HG02852 (cell line): ENCODE measurements around the gene SSTR3.

Source experiments
- ATAC-seq: cut with Tn5 transposase; IDR thresholded peaks from one replicate; pipeline ENCODE4 v1.9.1; 2021; ENCODE audit warnings: mild to moderate bottlenecking, moderate library complexity; ENCODE audit not compliant: unreplicated experiment

The SSTR3 gene

DNA sequence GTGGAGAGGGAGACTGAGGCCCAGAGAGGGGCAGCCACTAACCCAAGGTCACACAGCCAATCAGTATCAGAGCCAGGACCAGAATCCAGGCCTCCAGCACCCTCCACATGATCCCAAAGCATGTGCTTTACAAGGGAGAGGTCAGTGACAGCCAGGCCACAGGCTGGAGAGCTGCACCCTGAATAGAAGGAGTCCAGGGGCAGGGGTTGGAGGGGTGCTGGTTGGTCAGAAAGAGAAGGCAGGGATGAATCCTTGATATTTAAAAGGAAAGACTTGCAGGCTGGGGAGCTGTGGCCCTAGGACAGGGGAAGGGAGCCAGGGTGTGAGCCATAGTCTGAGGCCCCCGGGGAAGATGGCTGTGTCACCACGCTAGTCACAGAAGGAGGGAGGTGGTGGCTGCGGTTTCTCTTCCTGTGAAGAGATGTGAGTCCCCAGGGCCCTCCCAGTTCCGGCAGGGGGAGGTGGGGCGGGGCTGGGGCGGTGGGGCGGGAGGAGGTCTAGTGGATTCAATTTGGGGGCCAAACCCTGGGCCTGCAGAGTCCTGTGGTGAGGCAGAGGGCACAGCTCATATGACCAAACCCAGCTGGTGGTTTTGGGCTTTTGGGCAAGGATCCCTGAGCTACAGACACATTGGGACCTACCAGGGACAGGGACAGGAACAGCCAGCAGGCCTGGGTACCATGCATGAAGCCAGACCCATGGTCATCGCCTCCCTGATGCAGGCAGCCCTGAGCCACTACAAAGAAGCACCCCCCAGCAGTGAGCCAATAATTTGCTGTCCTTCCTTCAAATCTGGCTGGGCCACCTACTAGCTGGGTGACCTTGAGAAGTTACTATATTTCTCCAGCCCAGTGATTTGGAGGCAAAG is 17.8 kb upstream of the SSTR3 start:
- ATAC-seq: peak; percentile 60

DNA sequence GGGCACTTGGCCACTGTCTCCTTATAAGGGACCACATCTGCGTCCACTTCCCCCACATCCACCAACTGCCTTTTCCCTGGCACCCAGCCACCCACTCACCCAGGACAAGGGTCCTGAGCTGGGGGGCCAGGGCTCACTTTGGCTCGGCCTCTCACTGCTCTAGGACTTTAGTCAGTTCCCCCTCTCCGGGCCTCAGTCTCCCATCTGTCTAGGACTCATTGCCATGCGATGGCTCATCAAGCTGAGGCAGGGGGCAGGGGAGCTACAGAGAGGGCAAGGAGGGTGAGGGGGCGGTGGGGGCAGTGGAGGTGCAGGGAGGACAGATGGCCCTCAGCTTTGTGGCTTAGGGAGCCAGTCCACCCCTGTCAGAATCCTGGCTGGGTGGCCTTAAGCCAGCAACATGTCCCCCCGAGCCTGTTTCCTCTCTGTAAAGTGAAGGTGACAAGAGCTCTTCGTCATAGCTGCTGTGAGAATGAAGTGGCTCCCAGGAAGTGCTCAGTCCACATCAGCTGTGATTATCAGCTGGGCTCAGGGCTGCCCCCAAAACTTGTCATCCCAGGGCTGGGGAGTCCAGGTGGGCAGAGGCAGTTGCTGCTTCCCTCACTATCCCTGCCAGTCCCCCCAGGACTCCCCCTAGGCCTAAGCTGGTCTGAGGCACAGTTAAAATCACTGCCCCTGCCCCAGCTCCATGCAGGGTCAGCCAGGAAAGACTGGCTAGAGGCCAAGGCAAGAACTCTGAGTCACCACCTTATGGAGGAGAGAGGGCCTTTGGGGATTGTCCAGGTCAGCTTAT is 16.9 kb upstream of the SSTR3 start:
- ATAC-seq: no peak

DNA sequence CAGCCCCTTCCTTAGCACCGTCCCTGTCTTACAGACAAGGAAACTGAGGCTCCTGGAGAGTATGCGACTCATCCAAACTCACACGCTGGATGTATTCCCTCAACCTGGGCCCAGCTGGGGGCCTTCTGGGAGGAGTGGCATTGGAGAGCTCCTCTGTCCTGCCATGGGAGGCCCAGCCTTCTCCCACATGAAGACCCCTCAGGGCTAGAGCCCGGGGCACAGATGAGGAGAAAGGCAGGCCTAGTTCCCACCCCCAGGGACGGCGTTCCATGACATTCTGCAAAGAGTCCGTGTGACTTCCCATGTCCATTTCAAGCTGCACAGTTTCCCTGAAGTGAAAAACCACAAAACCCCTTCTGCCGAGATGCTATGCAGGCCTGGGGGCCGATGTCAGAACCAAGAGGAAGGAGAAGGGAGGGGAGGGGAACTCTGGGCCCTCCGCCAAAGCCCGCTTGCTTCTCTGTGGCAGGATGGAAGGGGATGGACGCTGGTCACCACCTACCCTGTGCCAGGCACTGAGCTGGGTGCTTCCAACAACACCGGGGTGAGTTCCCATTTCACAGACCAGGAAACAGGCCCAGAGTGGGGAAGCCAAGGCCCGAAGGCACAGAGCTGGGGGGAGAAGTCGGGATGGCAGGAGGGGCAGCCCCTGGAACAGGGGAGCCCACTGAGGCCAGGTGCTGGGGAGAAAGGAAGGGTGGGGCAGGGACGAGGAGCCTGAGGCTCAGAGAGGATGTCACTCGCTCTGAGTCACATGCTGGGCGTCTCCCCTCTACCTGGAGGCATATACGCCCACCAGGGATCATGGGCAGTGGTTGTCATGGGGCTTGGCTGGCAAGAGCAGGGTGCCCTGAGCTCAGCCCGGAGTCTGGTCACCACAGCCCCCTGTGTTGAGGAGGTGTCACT is 16.1 kb upstream of the SSTR3 start:
- ATAC-seq: no peak

DNA sequence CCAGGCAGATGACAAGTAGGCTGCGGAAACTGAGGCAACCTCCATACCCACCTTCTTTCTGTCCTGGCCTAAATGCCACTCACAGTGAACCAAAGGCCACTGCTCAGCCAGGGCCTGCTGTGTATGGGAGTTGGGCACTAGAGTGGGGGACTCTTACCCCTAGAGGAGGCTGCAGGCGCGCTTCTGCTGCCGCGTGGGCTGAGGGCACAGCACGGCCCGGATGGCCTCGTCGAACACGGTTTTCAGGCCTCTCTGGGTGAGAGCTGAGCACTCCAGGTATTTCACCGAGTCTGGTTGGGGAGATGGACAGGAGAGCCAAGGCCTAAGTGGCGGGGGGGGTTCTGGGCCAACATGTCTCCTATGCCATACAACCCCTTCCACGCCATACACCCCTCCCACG is 14.2 kb upstream of the SSTR3 start:
- ATAC-seq: no peak

DNA sequence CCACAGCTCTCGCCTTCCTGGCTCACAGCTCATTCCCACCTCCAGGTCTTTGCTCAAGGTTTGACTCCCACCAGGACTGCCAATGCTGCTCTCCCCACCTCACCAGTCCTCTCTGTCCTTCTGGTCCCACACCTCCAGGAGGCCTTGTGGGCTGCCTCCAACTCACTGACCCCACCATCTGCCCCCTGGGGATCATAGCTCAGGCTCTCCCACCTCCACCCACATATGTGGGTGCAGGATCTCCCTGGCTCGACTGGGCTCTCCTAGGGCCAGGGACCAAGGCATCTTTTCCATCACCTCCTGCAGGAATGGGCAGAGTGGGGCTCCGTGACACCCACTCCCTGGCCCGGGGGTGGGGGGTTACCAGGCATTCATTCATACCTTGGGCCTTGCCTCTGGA is 13.8 kb upstream of the SSTR3 start:
- ATAC-seq: no peak

DNA sequence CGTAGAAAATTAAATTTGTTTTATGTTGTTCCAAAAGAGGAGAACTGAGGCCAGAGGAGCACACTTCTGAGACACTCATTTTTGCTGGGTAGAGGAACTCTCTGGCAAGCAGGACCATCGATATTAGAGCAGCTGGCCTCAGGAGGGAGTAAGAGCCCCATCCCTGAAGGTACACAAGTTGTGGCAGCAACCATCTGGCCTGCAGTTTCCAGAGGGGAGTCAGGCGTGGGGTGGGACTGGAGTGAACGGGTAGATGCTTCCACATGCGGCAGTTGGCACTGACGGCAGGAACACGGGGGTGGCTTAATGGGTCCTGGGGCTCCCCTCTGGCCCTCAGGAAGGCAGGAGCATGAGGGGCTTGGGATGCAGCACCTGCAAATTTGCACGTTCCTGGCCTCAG is 13.2 kb upstream of the SSTR3 start:
- ATAC-seq: no peak

DNA sequence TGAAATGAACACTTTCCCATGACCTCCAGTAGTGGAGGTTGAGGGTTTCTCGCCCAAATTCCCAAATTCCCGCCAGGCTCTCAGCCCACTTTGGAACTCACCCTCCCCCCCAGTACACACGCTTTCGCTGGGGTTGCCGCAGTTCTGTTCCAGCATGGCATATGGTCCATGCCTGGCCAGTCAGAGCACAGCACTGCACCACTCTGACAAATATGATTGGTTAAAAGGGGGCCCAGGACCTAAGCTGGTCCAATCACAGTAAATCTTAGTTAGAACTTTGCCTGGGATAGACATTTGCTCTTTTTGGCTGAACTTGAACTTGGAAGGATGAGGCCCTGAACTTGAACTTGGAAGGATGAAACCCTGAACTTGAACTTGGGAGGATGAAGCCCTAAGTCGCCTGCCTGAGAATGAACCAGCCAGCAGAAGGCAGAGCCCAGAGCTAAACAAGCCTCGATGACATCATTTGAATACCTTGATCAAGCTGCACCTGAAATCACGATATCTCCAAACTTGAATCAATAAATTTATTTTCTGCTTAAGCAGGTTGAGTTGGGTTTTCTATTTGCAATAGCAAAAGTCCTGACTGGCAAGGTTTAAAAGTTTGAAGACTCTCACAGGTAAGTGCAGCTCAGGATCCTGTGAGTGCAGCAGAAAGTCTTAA is 12.6 kb upstream of the SSTR3 start:
- no peak for ATAC-seq

DNA sequence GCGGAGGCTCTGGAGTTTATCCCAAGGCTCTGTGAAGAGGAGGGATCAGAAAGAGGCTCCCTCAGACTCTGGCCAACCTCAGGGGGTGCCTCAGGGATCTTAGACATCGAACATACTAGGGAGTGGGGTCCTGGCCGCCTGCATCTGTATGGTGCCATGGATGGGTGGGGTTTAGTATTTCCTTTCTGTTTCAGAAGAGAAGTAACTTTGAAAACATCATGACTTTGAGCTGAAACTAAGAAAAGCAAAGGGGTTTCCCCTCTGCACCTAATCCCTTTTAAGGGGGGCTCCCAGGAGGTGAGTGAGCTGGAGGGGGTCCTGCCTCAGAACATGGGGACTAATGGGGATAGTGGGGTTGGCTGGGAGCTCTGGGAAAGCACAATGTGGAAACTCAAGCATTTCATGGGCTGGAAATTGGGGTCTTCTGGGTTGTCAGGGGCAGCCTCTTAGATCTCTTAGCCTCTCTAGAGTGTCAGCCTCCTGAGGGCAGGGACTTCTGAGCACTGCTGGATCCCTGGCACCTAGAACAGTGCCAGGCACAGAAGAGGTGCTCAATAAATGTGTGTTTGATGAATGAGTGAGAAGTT is 11.8 kb upstream of the SSTR3 start:
- ATAC-seq: no peak

DNA sequence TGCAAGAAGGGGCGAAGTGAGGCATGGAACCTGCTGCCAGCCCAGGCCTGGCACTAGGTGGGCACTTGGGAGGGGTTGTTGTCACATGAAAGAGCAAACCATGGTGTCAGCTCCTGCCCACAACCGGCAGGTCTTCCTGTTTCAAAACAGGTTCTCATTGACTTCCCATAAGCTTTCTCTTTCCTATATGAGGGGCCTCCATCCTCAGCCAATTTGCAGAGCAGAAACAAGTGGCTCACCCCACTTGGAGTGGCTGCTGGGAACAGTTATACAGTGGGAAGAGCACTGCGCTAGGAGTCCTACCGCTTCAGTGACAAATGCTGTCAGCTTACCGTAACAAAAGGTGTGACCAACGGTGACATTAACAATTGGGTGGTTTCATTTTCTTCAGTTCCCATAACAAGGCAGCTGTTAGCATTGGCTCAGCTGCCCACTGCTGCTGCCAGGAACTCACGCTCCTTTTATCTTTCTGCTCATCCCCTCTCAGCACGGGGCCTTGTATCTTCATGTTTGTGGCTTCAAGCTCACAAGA is 10.2 kb upstream of the SSTR3 start:
- ATAC-seq: no peak

DNA sequence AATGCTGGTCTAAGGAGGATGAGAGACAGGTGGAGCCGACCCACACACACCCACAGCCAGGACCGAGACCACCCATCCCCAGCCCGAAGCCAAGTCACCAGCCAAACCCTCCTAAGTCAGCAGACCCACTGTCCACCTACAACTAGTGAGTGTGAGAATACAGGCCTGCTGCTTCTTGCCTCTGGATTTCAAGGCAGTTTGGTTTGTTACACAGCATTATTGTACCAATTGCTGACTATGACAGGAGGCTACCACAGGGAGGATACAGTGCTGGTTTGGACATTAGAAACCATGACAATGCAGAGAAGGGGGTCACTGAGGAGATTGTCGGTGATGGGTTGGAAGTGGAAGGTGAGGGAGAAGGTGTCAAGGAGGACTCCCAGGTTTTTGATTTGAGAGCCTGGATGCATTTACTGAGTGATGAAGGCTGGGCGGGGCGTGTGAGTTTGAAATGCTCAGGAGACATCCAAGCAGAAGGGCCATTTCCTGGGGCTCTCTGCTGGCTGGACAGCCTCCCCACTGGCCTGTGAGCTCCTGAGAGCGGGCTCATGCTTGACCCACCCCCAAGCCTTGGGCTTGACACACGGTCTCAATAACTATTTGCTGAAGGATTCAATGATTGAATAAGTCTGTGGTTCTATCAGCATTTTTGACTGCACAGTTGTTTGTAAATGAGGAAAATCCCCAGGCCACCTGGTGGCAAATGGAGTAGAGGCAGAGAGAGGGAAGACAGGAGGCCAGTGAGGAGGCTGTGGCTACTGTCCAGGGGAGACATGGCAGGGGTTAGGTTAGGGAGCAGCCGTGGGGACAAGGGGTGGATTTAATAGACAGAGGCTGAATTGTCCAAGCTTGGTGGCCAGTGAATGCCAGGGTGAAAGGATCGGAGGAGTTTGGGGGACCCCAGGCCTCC is 9.4 kb upstream of the SSTR3 start:
- ATAC-seq: no peak

DNA sequence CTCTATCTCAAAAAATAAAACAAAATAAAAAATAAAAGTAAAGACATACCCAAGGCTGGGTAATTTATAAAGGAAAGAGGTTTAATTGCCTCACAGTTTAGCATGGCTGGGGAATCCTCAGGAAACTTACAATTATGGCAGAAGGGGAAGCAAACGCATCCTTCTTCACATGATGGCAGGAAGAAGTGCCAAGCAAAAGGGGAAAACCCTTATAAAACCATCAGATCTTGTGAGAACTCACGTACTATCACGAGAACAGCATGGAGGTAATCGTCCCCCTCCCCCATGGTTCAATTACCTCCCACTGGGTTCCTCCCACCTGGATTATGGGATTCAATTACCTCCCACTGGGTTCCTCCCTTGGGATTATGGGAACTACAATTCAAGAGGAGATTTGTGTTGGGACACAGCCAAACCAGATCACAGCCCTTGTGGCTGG is 8.3 kb upstream of the SSTR3 start:
- no peak for ATAC-seq

DNA sequence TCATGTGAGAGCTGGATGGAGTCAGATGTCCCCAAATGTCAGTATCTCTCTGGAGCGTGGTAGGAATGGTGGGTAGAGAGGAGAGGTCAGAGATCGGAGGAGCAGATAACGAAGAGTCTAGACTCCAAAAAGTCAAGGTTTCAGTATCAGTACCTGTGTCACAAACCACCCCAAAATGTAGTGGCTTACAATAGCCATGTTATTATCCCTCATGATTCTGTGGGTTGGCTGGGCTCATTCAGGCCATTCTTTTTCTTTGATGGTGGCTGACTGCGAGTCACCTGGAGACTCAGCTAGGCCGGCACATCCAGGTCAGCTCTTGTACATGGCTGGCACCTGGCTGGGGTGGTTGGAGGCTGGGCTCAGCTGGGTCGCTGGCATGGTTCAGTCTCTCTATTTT is 7.3 kb upstream of the SSTR3 start:
- ATAC-seq: no peak

DNA sequence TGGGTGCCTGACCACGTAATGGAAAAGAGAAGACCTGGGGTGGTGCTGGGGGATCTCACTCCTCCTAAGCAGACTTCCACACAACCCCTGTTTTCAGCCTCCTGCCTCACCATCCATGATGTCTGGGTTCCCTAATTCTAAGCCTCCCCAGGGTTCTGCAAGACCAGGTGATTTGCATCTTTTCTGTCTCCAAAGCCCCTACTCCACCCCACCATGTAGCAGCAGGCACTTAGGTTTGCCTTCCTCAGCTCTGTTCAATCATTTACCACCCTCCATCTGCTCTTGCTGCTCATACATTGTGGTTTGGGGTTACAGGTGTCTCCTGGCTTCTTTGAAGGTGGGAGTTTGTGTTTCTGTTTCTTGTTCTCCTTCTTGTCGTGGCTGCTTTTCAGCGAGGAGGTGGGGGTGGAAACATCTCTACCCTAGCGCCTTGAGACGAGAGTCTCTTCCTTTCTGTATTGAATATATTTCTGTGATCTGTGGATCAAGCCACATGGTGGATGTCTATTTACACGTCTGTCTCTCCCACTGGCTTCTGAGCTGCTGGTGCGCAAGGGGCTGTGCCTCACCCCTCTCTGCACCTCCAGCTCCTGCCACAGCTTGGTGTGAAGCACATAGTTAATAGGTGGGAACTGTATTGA is 6.6 kb upstream of the SSTR3 start:
- peak; percentile 84 for ATAC-seq

DNA sequence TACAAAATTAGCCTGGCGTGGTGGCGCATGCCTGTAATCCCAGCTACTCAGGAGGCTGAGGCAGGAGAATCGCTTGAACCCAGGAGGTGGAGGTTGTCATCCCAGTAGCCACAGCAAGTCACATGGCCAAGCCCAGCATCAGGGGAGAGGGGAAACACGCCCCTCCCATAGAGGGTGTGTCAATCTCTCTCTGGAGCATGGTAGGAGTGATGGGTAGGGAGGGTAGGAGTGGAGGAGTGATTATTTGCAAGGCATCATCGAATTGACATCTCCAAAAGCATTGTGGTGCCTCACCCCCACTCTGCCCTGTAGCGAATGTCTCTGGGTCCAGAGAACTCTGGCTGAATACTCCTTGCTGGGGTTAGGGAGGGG is 6.1 kb upstream of the SSTR3 start:
- no peak for ATAC-seq

DNA sequence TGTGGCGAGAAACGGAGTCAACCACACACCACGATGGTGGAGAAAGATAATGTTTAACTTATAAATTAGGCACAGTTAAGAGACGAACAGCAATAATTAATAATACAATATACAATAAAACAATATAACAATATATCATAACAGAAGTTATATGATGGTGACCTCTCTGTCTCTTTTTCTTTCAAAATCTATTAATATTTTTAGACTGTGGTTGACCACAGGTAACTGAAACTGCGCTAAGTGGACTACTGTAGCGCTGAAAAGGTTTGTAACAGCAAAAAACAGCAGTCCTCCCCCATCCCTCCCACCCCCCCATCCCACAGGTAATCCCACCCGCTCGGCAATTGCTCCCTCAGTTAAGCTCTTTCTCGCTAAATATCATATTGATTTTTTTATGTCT is 3.6 kb upstream of the SSTR3 start:
- no peak for ATAC-seq

DNA sequence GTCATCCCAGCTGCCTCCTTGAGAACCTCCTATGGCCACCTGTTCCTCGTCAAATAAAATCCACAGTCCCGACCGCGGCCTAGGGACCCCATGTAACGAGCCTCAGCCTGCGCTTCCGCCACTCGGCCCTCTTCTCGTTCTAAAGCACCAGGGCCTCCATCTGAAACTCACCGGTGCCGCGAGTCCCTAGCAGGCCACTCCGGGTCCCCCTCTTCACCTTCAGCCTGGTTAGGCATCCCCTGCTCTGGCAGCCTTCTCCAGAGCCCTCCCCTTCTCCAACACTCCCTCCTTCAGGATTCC is 2.4 kb upstream of the SSTR3 start:
- no peak for ATAC-seq

DNA sequence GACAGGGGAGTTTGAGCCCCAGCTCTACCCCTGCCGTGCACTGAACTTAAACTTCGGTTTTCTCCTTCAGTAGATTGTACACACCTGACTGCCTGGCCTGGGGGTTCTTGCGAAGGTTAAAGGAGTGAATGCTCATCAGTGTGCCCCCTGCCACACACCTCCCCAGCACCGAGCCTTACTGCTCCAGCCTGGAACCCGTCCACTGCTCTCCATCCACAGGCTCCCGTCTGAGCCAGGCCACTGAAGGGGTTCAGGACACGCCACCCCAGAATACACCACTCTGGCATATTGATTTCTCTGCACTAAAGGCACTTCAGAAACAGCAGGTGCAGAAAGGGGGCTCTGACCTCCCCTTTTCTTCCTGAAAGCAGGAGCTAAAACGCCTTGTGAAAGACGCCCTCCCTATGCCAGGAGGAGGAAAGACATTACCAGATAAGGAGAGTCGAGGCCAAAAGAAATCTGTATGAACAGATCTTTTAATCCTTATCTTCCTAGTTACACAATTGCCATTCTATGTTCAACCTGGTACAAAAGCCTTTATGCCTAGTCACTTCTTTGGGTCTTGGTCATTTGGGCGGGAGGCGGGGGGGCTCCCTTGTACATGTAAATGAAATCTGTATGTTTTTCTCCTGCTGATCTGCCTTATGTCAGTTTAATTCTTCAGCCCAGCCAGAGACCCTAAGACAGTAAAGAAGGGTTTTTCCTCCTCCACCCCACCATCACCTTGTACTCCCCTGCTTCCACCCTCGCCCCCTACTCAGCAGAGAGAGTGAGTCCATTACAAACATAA is 1.9 kb upstream of the SSTR3 start:
- ATAC-seq: no peak
